T1000 (cell line): ENCODE data around the gene GPR63.
A peak's percentile ranks its signal among the peaks of the same experiment; 100 is the strongest.
"Not testable (repeated sequence)": the region's sequence is repeated elsewhere in the genome, so short reads cannot be mapped to it uniquely, and the experiment has no call there.

Source experiments
- DNase-seq: peaks from one replicate; lab custom pipeline; 2025; ENCODE audit warnings: mixed read lengths; lab: John Stamatoyannopoulos, UW

Gene GPR63

GRCh38 chr6:96837081-96837971 lies at the start of gene GPR63:
Gene GPR63, minus strand, starts transcription at chr6:96837477. Its CDS starts 37,746 bp downstream, at chr6:96799731.
- DNase-seq: peak; percentile 42

- DNase-seq: no peak
These were observed 49.2 kb upstream of the GPR63 start for GRCh38 chr6:96886519-96886918.

GRCh38 chr6:96885187-96885631 lies 47.9 kb upstream of the GPR63 start:
- not testable (repeated sequence) for DNase-seq

GRCh38 chr6:96878143-96878542 lies 40.9 kb upstream of the GPR63 start:
- no peak for DNase-seq

GRCh38 chr6:96876886-96877545 lies 39.7 kb upstream of the GPR63 start:
- DNase-seq: no peak

- DNase-seq: no peak
These were observed 35.7 kb upstream of the GPR63 start for GRCh38 chr6:96872976-96873375.

GRCh38 chr6:96865055-96865405 lies 27.8 kb upstream of the GPR63 start:
- no peak for DNase-seq

- DNase-seq: no peak
These were observed 27.2 kb upstream of the GPR63 start for GRCh38 chr6:96864216-96865054.

GRCh38 chr6:96862560-96862959 lies 25.3 kb upstream of the GPR63 start:
- DNase-seq: no peak

- no peak for DNase-seq
These were observed 24.3 kb upstream of the GPR63 start for GRCh38 chr6:96861588-96861987.

- DNase-seq: no peak
These were observed 19.6 kb upstream of the GPR63 start for GRCh38 chr6:96856856-96857255.

- DNase-seq: no peak
These were observed 15.8 kb upstream of the GPR63 start for GRCh38 chr6:96853083-96853482.

- DNase-seq: no peak
These were observed 15.3 kb upstream of the GPR63 start for GRCh38 chr6:96852605-96853004.

GRCh38 chr6:96851858-96852257 lies 14.6 kb upstream of the GPR63 start:
- DNase-seq: no peak

GRCh38 chr6:96849615-96850014 lies 12.3 kb upstream of the GPR63 start:
- no peak for DNase-seq

- DNase-seq: no peak
These were observed 7.3 kb upstream of the GPR63 start for GRCh38 chr6:96844530-96844929.

- no peak for DNase-seq
These were observed 4.1 kb upstream of the GPR63 start for GRCh38 chr6:96841345-96841744.

GRCh38 chr6:96836631-96837080 lies 621 bp downstream of the GPR63 start:
- no peak for DNase-seq

- DNase-seq: no peak
These were observed 3.2 kb downstream of the GPR63 start for GRCh38 chr6:96834070-96834469.

- no peak for DNase-seq
These were observed 4.5 kb downstream of the GPR63 start for GRCh38 chr6:96832780-96833179.

- DNase-seq: no peak
These were observed 10.4 kb downstream of the GPR63 start for GRCh38 chr6:96826865-96827264.

GRCh38 chr6:96823743-96824142 lies 13.5 kb downstream of the GPR63 start:
- DNase-seq: no peak
